Stimulated activated CD4-positive, alpha-beta T cell treated with anti-CD3 and anti-CD28 coated beads, Interleukin-1b, Interleukin-23, amount 100 ng/mL, for 1 hour (primary cell): ENCODE results near the gene COBLL1.
"Not testable (repeated sequence)": the region's sequence is repeated elsewhere in the genome, so short reads cannot be mapped to it uniquely, and the experiment has no call there.

Source experiments
- DNase-seq, 2 donors: peaks; one replicate each; pipeline ENCODE4 v3.0.0-alpha.2; 2020; ENCODE audit warnings: low read depth in 2 of 2

Gene COBLL1

GRCh38 chr2:164711766-164712138 lies 129.9 kb downstream of the COBLL1 start:
- DNase-seq = no peak

- DNase-seq = no peak
These were observed 130.5 kb downstream of the COBLL1 start for GRCh38 chr2:164710837-164711765.

GRCh38 chr2:164710252-164710836 lies 131.3 kb downstream of the COBLL1 start:
- not testable (repeated sequence) for DNase-seq

- DNase-seq = no peak
These were observed 135.1 kb downstream of the COBLL1 start for GRCh38 chr2:164706522-164706921.

- DNase-seq = no peak
These were observed 136.0 kb downstream of the COBLL1 start for GRCh38 chr2:164705412-164706167.

GRCh38 chr2:164703915-164704706 lies 137.5 kb downstream of the COBLL1 start:
- DNase-seq = no peak

GRCh38 chr2:164701565-164701964 lies 140.1 kb downstream of the COBLL1 start:
- no peak for DNase-seq

- no peak for DNase-seq
These were observed 141.2 kb downstream of the COBLL1 start for GRCh38 chr2:164700390-164700789.

GRCh38 chr2:164697688-164698461 lies 143.7 kb downstream of the COBLL1 start:
- no peak for DNase-seq

- no peak for DNase-seq
These were observed 145.0 kb downstream of the COBLL1 start for GRCh38 chr2:164696634-164697033.

- DNase-seq = no peak
These were observed 147.3 kb downstream of the COBLL1 start for GRCh38 chr2:164694275-164694695.

- DNase-seq = no peak
These were observed 147.8 kb downstream of the COBLL1 start for GRCh38 chr2:164693834-164694233.

- no peak for DNase-seq
These were observed 148.2 kb downstream of the COBLL1 start for GRCh38 chr2:164693390-164693789.

GRCh38 chr2:164692958-164693357 lies 148.7 kb downstream of the COBLL1 start:
- DNase-seq = no peak

- DNase-seq = no peak
These were observed 149.5 kb downstream of the COBLL1 start for GRCh38 chr2:164692114-164692513.

GRCh38 chr2:164691346-164691887 lies 150.2 kb downstream of the COBLL1 start:
- no peak for DNase-seq

GRCh38 chr2:164690361-164690760 lies 151.3 kb downstream of the COBLL1 start:
- DNase-seq = no peak

GRCh38 chr2:164688896-164689419 lies 152.7 kb downstream of the COBLL1 start:
- no peak for DNase-seq

- DNase-seq = no peak
These were observed 160.6 kb downstream of the COBLL1 start for GRCh38 chr2:164681009-164681408.

- DNase-seq = no peak
These were observed 162.9 kb downstream of the COBLL1 start for GRCh38 chr2:164678631-164679149.
